Prostate gland (tissue), 2 donors: ENCODE measurements around the gene CHODL. TPM values are rescaled to one million over a fixed set of nuclear protein-coding genes. Genes with fewer than 3 reads are reported as not detected.
A peak's percentile ranks its signal among the peaks of the same experiment; 100 is the strongest.

Experiments
- DNase-seq: peaks from one replicate; pipeline ENCODE4 v3.0.0-alpha.2; 2019; ENCODE audit warnings: low spot score
- H3K27ac ChIP-seq, 2 donors: fragments of 200-600 bp; sonication (generic); 2 replicates each; pipeline ENCODE4 v1.5.1; 2017 to 2019
- H3K27me3 ChIP-seq: fragments of 200-600 bp; sonication (generic); replicated peaks from 2 replicates; pipeline ENCODE4 v1.5.1; 2019; ENCODE audit not compliant: insufficient read depth
- H3K36me3 ChIP-seq, 2 donors: fragments of 200-600 bp; sonication (generic); 1 replicate in 1 of 2; 2 replicates in 1 of 2; pipeline versions ENCODE4 v1.5.1 to v1.8.1; 2017 to 2019
- H3K4me1 ChIP-seq: fragments of 200-600 bp; sonication (generic); replicated peaks from 2 replicates; pipeline ENCODE4 v1.5.1; 2019
- H3K4me3 ChIP-seq, 2 donors: fragments of 200-600 bp; sonication (generic); 2 replicates each; pipeline ENCODE4 v1.5.1; 2017 to 2019
- H3K9me3 ChIP-seq: fragments of 200-600 bp; sonication (generic); 2 replicates; pipeline ENCODE4 v1.5.1; 2017
- POLR2A ChIP-seq: fragments of 450-650 bp; IDR thresholded peaks from one replicate; pipeline ENCODE4 v1.6.1; 2016; ENCODE audit warnings: antibody characterized with exemption, mild to moderate bottlenecking
- POLR2AphosphoS5 ChIP-seq: sonication (generic); formaldehyde crosslinking; IDR thresholded peaks from one replicate; pipeline ENCODE4 v1.6.1; 2017; ENCODE audit warnings: antibody characterized with exemption
- WGBS: methylation state at CpG from one replicate; pipeline ENCODE4 v1.1.5; 2018; 5-methylcytosine and 5-hydroxymethylcytosine counted together
- intact Hi-C: fragments of 100-400 bp; cut with DNase I; formaldehyde crosslinking; loops from one replicate; pipeline ENCODE4 v1.14.2; 2022
- total RNA-seq, 2 donors: library from RNA; depleted of rRNA; stranded (reverse); fragments of >200 nt; gene quantifications; one replicate each; pipeline ENCODE4 v1.1.0, GENCODE V29; 2016
- TF ChIP-seq, protein P1 (sequence below), 4 experiments: fragments of 200-600 bp in 2 of 4; fragments of 450-650 bp in 2 of 4; sonication (generic) in 2 of 4; IDR thresholded peaks; 1 replicate in 3 of 4; 2 replicates in 1 of 4; pipeline ENCODE4 v1.5.1; 2016 to 2019; ENCODE audit warnings: antibody characterized with exemption in 4 of 4, mild to moderate bottlenecking in 2 of 4, moderate library complexity in 2 of 4

CHODL gene
- total RNA-seq = 100 to 1,000 TPM in 1 of 2 donors, under 1 TPM in 1; 0.59 to 103 TPM

DNA sequence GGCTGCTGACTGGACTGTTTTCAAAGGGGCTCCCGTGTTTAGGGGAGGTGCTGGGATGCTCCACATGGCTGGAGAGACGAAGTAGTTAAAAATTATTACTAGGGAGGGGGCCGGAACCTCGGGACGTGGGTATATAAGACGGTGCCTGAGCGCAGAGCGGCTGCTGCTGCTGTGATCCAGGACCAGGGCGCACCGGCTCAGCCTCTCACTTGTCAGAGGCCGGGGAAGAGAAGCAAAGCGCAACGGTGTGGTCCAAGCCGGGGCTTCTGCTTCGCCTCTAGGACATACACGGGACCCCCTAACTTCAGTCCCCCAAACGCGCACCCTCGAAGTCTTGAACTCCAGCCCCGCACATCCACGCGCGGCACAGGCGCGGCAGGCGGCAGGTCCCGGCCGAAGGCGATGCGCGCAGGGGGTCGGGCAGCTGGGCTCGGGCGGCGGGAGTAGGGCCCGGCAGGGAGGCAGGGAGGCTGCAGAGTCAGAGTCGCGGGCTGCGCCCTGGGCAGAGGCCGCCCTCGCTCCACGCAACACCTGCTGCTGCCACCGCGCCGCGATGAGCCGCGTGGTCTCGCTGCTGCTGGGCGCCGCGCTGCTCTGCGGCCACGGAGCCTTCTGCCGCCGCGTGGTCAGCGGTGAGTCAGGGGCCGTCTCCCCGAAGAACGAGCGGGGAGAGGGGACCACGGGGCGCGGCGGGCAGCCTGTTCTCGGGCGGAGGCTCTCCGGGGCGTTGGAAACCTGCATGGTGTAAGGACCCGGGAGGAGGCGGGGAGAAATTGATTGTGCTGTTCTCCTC, at the start of gene CHODL:
TSS of gene CHODL (plus strand) at position 163 of the 793 bp plus-strand sequence. CDS start at position 554, 391 bp downstream.
- peak within 1 kb of the TSS; percentile 17 to 25 for H3K4me3 ChIP-seq
- 2% methylated on average over 56 of the region's 72 CpGs for WGBS
- intact Hi-C loops = no loop called here
- H3K36me3 ChIP-seq = no peaks in the 10 kb centered on the region
- DNase-seq = no peak
- no peaks in the 10 kb centered on the region for H3K9me3 ChIP-seq
- TF ChIP-seq POLR2AphosphoS5 = no peak
- no peak for TF ChIP-seq POLR2A
- TF ChIP-seq, protein P1, sequence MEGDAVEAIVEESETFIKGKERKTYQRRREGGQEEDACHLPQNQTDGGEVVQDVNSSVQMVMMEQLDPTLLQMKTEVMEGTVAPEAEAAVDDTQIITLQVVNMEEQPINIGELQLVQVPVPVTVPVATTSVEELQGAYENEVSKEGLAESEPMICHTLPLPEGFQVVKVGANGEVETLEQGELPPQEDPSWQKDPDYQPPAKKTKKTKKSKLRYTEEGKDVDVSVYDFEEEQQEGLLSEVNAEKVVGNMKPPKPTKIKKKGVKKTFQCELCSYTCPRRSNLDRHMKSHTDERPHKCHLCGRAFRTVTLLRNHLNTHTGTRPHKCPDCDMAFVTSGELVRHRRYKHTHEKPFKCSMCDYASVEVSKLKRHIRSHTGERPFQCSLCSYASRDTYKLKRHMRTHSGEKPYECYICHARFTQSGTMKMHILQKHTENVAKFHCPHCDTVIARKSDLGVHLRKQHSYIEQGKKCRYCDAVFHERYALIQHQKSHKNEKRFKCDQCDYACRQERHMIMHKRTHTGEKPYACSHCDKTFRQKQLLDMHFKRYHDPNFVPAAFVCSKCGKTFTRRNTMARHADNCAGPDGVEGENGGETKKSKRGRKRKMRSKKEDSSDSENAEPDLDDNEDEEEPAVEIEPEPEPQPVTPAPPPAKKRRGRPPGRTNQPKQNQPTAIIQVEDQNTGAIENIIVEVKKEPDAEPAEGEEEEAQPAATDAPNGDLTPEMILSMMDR (IDR thresholded peaks at IDR 0.05) = no peak
- peaks cover 6% of the 10 kb centered on the region for H3K27me3 ChIP-seq
- H3K27ac ChIP-seq = no peak within 1 kb of the TSS
- H3K4me1 ChIP-seq = no peaks in the 10 kb centered on the region

GRCh38 chr21:18204931-18205330, 39.7 kb upstream of the CHODL start:
- H3K4me1 ChIP-seq = no peaks in the 10 kb centered on the region
- TF ChIP-seq POLR2AphosphoS5 (no peak), POLR2A (no peak)
- TF ChIP-seq, protein P1 (IDR thresholded peaks at IDR 0.05) = no peak
- H3K36me3 ChIP-seq = no peaks in the 10 kb centered on the region
- H3K27ac ChIP-seq = no peak overlapping the region
- intact Hi-C loops = no loop called here
- H3K9me3 ChIP-seq = no peaks in the 10 kb centered on the region
- WGBS = 92% methylated on average over 1 of the region's 1 CpG
- DNase-seq = no peak
- no peaks in the 10 kb centered on the region for H3K27me3 ChIP-seq
- no peak overlapping the region for H3K4me3 ChIP-seq

GRCh38 chr21:18218331-18218730, 26.3 kb upstream of the CHODL start:
- H3K9me3 ChIP-seq = no peaks in the 10 kb centered on the region
- 70% methylated on average over 1 of the region's 1 CpG for WGBS
- no peak overlapping the region for H3K4me3 ChIP-seq
- no peaks in the 10 kb centered on the region for H3K4me1 ChIP-seq
- intact Hi-C loops = no loop called here
- TF ChIP-seq, protein P1 (IDR thresholded peaks at IDR 0.05) = no peak
- no peak for TF ChIP-seq POLR2AphosphoS5
- TF ChIP-seq POLR2A = no peak
- no peak overlapping the region for H3K27ac ChIP-seq
- DNase-seq = no peak
- H3K36me3 ChIP-seq = no peaks in the 10 kb centered on the region
- H3K27me3 ChIP-seq = no peaks in the 10 kb centered on the region

DNA sequence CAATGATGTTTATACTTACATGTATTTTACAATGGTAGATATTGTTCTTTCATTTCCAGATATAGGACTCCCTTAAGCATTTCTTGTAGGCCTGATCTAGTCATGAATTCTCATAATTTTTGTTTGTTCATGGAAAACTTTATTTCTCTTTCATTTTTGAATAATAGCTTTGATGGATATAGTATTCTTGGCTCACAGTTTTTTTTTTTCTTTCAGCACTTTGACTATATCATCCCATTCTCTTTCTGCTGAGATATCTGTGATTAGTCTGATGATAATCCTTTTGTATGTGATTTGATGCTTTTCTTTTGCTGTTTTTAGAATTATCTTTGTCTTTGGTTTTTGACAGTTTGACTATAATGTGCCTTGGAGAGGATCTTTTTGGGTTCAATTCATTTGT, 24.1 kb upstream of the CHODL start:
- TF ChIP-seq POLR2A (no peak), POLR2AphosphoS5 (no peak)
- TF ChIP-seq, protein P1 (IDR thresholded peaks at IDR 0.05) = no peak
- intact Hi-C loops = no loop called here
- Histone ChIP-seq H3K4me3 (no peak overlapping the region), H3K27me3 (no peaks in the 10 kb centered on the region), H3K27ac (no peak overlapping the region), H3K9me3 (no peaks in the 10 kb centered on the region), H3K4me1 (no peaks in the 10 kb centered on the region), H3K36me3 (no peaks in the 10 kb centered on the region)
- no peak for DNase-seq

GRCh38 chr21:18222346-18222745, 22.3 kb upstream of the CHODL start:
- Histone ChIP-seq H3K9me3 (no peaks in the 10 kb centered on the region), H3K36me3 (no peaks in the 10 kb centered on the region), H3K4me1 (no peaks in the 10 kb centered on the region), H3K27ac (no peak overlapping the region), H3K4me3 (no peak overlapping the region), H3K27me3 (no peaks in the 10 kb centered on the region)
- TF ChIP-seq POLR2A (no peak), POLR2AphosphoS5 (no peak)
- TF ChIP-seq, protein P1 (IDR thresholded peaks at IDR 0.05) = no peak
- intact Hi-C loops = no loop called here
- 83% methylated on average over 1 of the region's 1 CpG for WGBS
- no peak for DNase-seq
